HG03095 (cell line): ENCODE results near the gene ZDHHC14.
"Not testable (repeated sequence)": the region's sequence is repeated elsewhere in the genome, so short reads cannot be mapped to it uniquely, and the experiment has no call there.

Source experiments
- ATAC-seq: cut with Tn5 transposase; IDR thresholded peaks from one replicate; pipeline ENCODE4 v1.9.1; 2021; ENCODE audit warnings: moderate library complexity; ENCODE audit not compliant: unreplicated experiment

The ZDHHC14 gene

GRCh38 chr6:157590654-157591053, 209.7 kb downstream of the ZDHHC14 start:
- ATAC-seq, result not testable (repeated sequence)

GRCh38 chr6:157592541-157592940, 211.6 kb downstream of the ZDHHC14 start:
- ATAC-seq, result no peak

GRCh38 chr6:157592980-157593379, 212.0 kb downstream of the ZDHHC14 start:
- ATAC-seq, result no peak

GRCh38 chr6:157593596-157593995, 212.6 kb downstream of the ZDHHC14 start:
- ATAC-seq, result no peak

- ATAC-seq, result no peak
These were observed 213.3 kb downstream of the ZDHHC14 start for GRCh38 chr6:157594292-157594691.

- no peak for ATAC-seq
These were observed 214.8 kb downstream of the ZDHHC14 start for GRCh38 chr6:157595768-157596167.

- no peak for ATAC-seq
These were observed 215.5 kb downstream of the ZDHHC14 start for GRCh38 chr6:157596461-157596860.

GRCh38 chr6:157596886-157597285, 215.9 kb downstream of the ZDHHC14 start:
- no peak for ATAC-seq

GRCh38 chr6:157597461-157598312, 216.7 kb downstream of the ZDHHC14 start:
- no peak for ATAC-seq

GRCh38 chr6:157599191-157599590, 218.2 kb downstream of the ZDHHC14 start:
- no peak for ATAC-seq

GRCh38 chr6:157600807-157601206, 219.8 kb downstream of the ZDHHC14 start:
- ATAC-seq, result no peak

GRCh38 chr6:157602521-157603295, 221.7 kb downstream of the ZDHHC14 start:
- ATAC-seq, result no peak

- ATAC-seq, result no peak
These were observed 222.4 kb downstream of the ZDHHC14 start for GRCh38 chr6:157603314-157603940.

GRCh38 chr6:157603971-157604370, 223.0 kb downstream of the ZDHHC14 start:
- no peak for ATAC-seq

- no peak for ATAC-seq
These were observed 223.8 kb downstream of the ZDHHC14 start for GRCh38 chr6:157604816-157605215.

- no peak for ATAC-seq
These were observed 224.5 kb downstream of the ZDHHC14 start for GRCh38 chr6:157605484-157605883.

GRCh38 chr6:157606516-157606915, 225.5 kb downstream of the ZDHHC14 start:
- no peak for ATAC-seq

GRCh38 chr6:157607317-157608109, 226.5 kb downstream of the ZDHHC14 start:
- no peak for ATAC-seq

- no peak for ATAC-seq
These were observed 227.5 kb downstream of the ZDHHC14 start for GRCh38 chr6:157608221-157609075.

GRCh38 chr6:157609117-157609516, 228.1 kb downstream of the ZDHHC14 start:
- ATAC-seq, result no peak
